GM10266 (cell line): Measurements from ENCODE around the gene SLC2A3.
"Not testable (repeated sequence)": the region's sequence is repeated elsewhere in the genome, so short reads cannot be mapped to it uniquely, and the experiment has no call there.

Source experiments
- DNase-seq: peaks from one replicate; pipeline ENCODE4 v3.0.0; 2012; ENCODE audit errors: extremely low spot score
- CTCF ChIP-seq: IDR thresholded peaks from 2 replicates; pipeline ENCODE4 v1.5.1; 2012; ENCODE audit warnings: mild to moderate bottlenecking, low read depth; ENCODE audit not compliant: control insufficient read depth, insufficient read depth; ENCODE audit errors: missing control alignments

The SLC2A3 gene

GRCh38 chr12:7899755-7900154 lies 36.2 kb downstream of the SLC2A3 start:
- TF ChIP-seq CTCF = no peak
- DNase-seq = no peak

GRCh38 chr12:7896726-7897125 lies 39.3 kb downstream of the SLC2A3 start:
- DNase-seq = not testable (repeated sequence)

- DNase-seq = no peak
- TF ChIP-seq CTCF = no peak
Measured at GRCh38 chr12:7892186-7892980, 43.6 kb downstream of the SLC2A3 start.

- no peak for DNase-seq
- TF ChIP-seq CTCF = no peak
Measured at GRCh38 chr12:7884689-7885088, 51.3 kb downstream of the SLC2A3 start.

- DNase-seq = not testable (repeated sequence)
Measured at GRCh38 chr12:7881736-7882120, 54.3 kb downstream of the SLC2A3 start.

- DNase-seq = not testable (repeated sequence)
Measured at GRCh38 chr12:7880952-7881735, 54.8 kb downstream of the SLC2A3 start.

- no peak for TF ChIP-seq CTCF
Measured at GRCh38 chr12:7879246-7879645, 56.7 kb downstream of the SLC2A3 start.

GRCh38 chr12:7877420-7877819 lies 58.6 kb downstream of the SLC2A3 start:
- no peak for TF ChIP-seq CTCF
- no peak for DNase-seq

More at GRCh38 chr12:7879246-7879645, 56.7 kb downstream of the SLC2A3 start:
- no peak for DNase-seq
